GM23338 (cell line): ENCODE measurements around the gene SIM1. TPM values are rescaled to one million over a fixed set of nuclear protein-coding genes. Genes with fewer than 3 reads are reported as not detected.
A peak's percentile ranks its signal among the peaks of the same experiment; 100 is the strongest.

ENCODE experiments used
- ATAC-seq: fragments of 200-7000 bp; cut with Tn5 transposase; 3 replicates; pipeline ENCODE4 v1.9.1; 2020
- DNase-seq: peaks from one replicate; pipeline ENCODE4 v3.0.0-alpha.2; 2015; ENCODE audit warnings: low spot score
- H2AFZ ChIP-seq: fragments of 200-600 bp; sonication (generic); 2 replicates; pipeline ENCODE4 v1.8.0; 2016; ENCODE audit warnings: antibody characterized with exemption, mild to moderate bottlenecking, moderate library complexity
- H3F3A ChIP-seq: fragments of 200-600 bp; sonication (generic); replicated peaks from 2 replicates; pipeline ENCODE4 v1.8.0; 2017; ENCODE audit warnings: antibody characterized with exemption, mixed run types, low read depth
- H3K27ac ChIP-seq: fragments of 200-600 bp; sonication (generic); 2 replicates; pipeline ENCODE4 v1.6.1; 2016; ENCODE audit warnings: low read depth
- H3K27me3 ChIP-seq: fragments of 200-600 bp; sonication (generic); 2 replicates; pipeline ENCODE4 v1.8.0; 2016; ENCODE audit warnings: mild to moderate bottlenecking, mixed run types, moderate library complexity; ENCODE audit not compliant: insufficient read depth
- H3K36me3 ChIP-seq: fragments of 200-600 bp; sonication (generic); 2 replicates; pipeline ENCODE4 v1.8.0; 2016; ENCODE audit warnings: mild to moderate bottlenecking; ENCODE audit not compliant: insufficient read depth
- H3K4me1 ChIP-seq: fragments of 200-600 bp; sonication (generic); 2 replicates; pipeline ENCODE4 v1.8.0; 2016; ENCODE audit warnings: mild to moderate bottlenecking, moderate library complexity; ENCODE audit not compliant: insufficient read depth
- H3K4me2 ChIP-seq: fragments of 200-600 bp; sonication (generic); 2 replicates; pipeline ENCODE4 v1.7.1; 2017; ENCODE audit warnings: mixed run types
- H3K4me3 ChIP-seq: fragments of 200-600 bp; sonication (generic); 2 replicates; pipeline ENCODE4 v1.6.1; 2016; ENCODE audit warnings: mixed run types
- H3K79me2 ChIP-seq: fragments of 200-600 bp; sonication (generic); replicated peaks from 2 replicates; pipeline ENCODE4 v1.8.0; 2017; ENCODE audit warnings: mild to moderate bottlenecking; ENCODE audit not compliant: insufficient read depth
- H3K9me2 ChIP-seq: fragments of 200-600 bp; sonication (generic); 2 replicates; pipeline ENCODE4 v1.8.0; 2017; ENCODE audit not compliant: insufficient read depth
- H4K20me1 ChIP-seq: fragments of 200-600 bp; sonication (generic); replicated peaks from 2 replicates; pipeline ENCODE4 v1.8.0; 2017; ENCODE audit warnings: mild to moderate bottlenecking; ENCODE audit not compliant: insufficient read depth
- H3K27ac Mint-ChIP-seq: 2 replicates; pipeline ENCODE4 v1.8.0; 2020; ENCODE audit warnings: inconsistent platforms, mild to moderate bottlenecking, moderate library complexity, mixed read lengths
- H3K27me3 Mint-ChIP-seq: 3 replicates; pipeline ENCODE4 v1.8.0; 2022; ENCODE audit warnings: low read depth, mild to moderate bottlenecking, moderate library complexity, mixed read lengths, inconsistent platforms; ENCODE audit not compliant: insufficient read depth, poor library complexity
- H3K36me3 Mint-ChIP-seq: 3 replicates; pipeline ENCODE4 v1.8.0; 2021; ENCODE audit warnings: low read depth, mild to moderate bottlenecking, inconsistent platforms, moderate library complexity, mixed read lengths
- H3K4me1 Mint-ChIP-seq: 3 replicates; pipeline ENCODE4 v1.8.0; 2020; ENCODE audit warnings: mild to moderate bottlenecking, inconsistent platforms, mixed read lengths
- H3K4me3 Mint-ChIP-seq: 3 replicates; pipeline ENCODE4 v1.8.0; 2021; ENCODE audit warnings: moderate library complexity, mild to moderate bottlenecking, inconsistent platforms, mixed read lengths
- H3K9me3 Mint-ChIP-seq: 3 replicates; pipeline ENCODE4 v1.8.0; 2020; ENCODE audit warnings: moderate library complexity, mild to moderate bottlenecking, inconsistent platforms, mixed read lengths
- EZH2 ChIP-seq: fragments of 200-600 bp; sonication (generic); IDR thresholded peaks from one replicate; pipeline ENCODE4 v1.8.0; 2017; ENCODE audit warnings: antibody characterized with exemption, mild to moderate bottlenecking, low read depth; ENCODE audit not compliant: unreplicated experiment
- ZNF331 ChIP-seq: fragments of 250-450 bp; sonication (Bioruptor Pico); IDR thresholded peaks from 2 replicates; pipeline ENCODE4 v1.5.0; 2020; ENCODE audit warnings: low read depth, mild to moderate bottlenecking, moderate library complexity
- ZNF462 ChIP-seq: fragments of 250-450 bp; sonication (Bioruptor Pico); IDR thresholded peaks from 2 replicates; pipeline ENCODE4 v1.5.0; 2020; ENCODE audit warnings: mild to moderate bottlenecking, moderate library complexity
- polyA plus RNA-seq: library from polyadenylated mRNA; unstranded; fragments of >200 nt; fragmentation: Nextera tagmentation; extraction: Ambion mirVana; gene quantifications from 2 replicates; pipeline ENCODE4 v1.2.1, GENCODE V29; 2016
- total RNA-seq: library from RNA; depleted of rRNA; stranded (reverse); fragments of >200 nt; shearing (Covaris generic); gene quantifications from 2 replicates; pipeline ENCODE4 v1.2.3, GENCODE V29; 2014
- TF ChIP-seq, protein P1 (sequence below): IDR thresholded peaks from one replicate; pipeline ENCODE4 v1.6.1; 2018; ENCODE audit warnings: antibody characterized with exemption; ENCODE audit not compliant: unreplicated experiment
- TF ChIP-seq, protein P2 (sequence below): IDR thresholded peaks from 2 replicates; pipeline ENCODE4 v1.6.1; 2016; ENCODE audit warnings: antibody characterized with exemption
- TF ChIP-seq, protein P3 (sequence below), 2 experiments: fragments of 200-600 bp in 1 of 2; sonication (generic) in 1 of 2; conservative IDR thresholded peaks; 2 replicates each; pipeline versions ENCODE4 v1.5.1 to v1.6.1; 2016 to 2017; ENCODE audit warnings: antibody characterized with exemption in 2 of 2, low read depth in 2 of 2, mild to moderate bottlenecking in 2 of 2, moderate library complexity in 1 of 2

Gene SIM1
- total and polyA plus RNA-seq, 2 experiments from 2014 or later = 0.42 to 0.49 TPM

DNA sequence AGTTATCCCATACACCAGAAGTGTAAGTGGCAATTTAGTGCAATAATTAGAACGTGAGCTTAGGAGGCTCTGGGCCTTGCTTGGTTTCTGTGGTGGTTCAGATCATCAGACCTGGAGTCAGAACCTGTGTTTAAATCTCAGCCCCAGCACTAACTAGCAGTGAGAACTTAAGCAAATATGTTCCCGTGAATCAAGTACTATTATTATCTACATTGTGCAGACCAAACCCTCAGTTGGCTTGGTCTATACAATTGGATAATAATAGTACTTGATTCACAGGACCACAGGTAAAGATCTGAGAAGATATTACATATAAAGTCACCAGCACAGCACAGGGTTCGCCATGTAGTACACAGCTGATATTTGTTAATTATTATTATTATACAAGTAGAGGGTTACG lies 93.1 kb downstream of the SIM1 start (continued):
- TF ChIP-seq ZNF462 (CRISPR knock-in tag) (no peak), EZH2 (no peak)
- TF ChIP-seq, protein P1, sequence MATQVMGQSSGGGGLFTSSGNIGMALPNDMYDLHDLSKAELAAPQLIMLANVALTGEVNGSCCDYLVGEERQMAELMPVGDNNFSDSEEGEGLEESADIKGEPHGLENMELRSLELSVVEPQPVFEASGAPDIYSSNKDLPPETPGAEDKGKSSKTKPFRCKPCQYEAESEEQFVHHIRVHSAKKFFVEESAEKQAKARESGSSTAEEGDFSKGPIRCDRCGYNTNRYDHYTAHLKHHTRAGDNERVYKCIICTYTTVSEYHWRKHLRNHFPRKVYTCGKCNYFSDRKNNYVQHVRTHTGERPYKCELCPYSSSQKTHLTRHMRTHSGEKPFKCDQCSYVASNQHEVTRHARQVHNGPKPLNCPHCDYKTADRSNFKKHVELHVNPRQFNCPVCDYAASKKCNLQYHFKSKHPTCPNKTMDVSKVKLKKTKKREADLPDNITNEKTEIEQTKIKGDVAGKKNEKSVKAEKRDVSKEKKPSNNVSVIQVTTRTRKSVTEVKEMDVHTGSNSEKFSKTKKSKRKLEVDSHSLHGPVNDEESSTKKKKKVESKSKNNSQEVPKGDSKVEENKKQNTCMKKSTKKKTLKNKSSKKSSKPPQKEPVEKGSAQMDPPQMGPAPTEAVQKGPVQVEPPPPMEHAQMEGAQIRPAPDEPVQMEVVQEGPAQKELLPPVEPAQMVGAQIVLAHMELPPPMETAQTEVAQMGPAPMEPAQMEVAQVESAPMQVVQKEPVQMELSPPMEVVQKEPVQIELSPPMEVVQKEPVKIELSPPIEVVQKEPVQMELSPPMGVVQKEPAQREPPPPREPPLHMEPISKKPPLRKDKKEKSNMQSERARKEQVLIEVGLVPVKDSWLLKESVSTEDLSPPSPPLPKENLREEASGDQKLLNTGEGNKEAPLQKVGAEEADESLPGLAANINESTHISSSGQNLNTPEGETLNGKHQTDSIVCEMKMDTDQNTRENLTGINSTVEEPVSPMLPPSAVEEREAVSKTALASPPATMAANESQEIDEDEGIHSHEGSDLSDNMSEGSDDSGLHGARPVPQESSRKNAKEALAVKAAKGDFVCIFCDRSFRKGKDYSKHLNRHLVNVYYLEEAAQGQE = no peak

- Histone ChIP-seq H4K20me1 (no peaks in the 10 kb centered on the region), H3K27ac (no peak overlapping the region), H3K36me3 (no peaks in the 10 kb centered on the region), H3K4me2 (no peak overlapping the region), H3K4me3 (no peak overlapping the region), H3K79me2 (no peaks in the 10 kb centered on the region), H3K4me1 (0 out of 2 replicates have a peak, but pooled peaks cover 6% of the 10 kb centered on the region), H3K27me3 (no peaks in the 10 kb centered on the region), H2AFZ (no peak overlapping the region), H3F3A (no peaks in the 10 kb centered on the region), H3K9me2 (peaks cover 7% of the 10 kb centered on the region; the same call in 1 of the 2 replicates)
- H3K4me1 Mint-ChIP-seq = peaks cover 10% of the 10 kb centered on the region
- H3K4me3 Mint-ChIP-seq = no peak overlapping the region
- no peaks in the 10 kb centered on the region for H3K27me3 Mint-ChIP-seq
- ATAC-seq (no peak), DNase-seq (peak; percentile 18)
- no peak overlapping the region for H3K27ac Mint-ChIP-seq
- H3K9me3 Mint-ChIP-seq = no peaks in the 10 kb centered on the region
- H3K36me3 Mint-ChIP-seq = no peaks in the 10 kb centered on the region
- TF ChIP-seq, protein P2, sequence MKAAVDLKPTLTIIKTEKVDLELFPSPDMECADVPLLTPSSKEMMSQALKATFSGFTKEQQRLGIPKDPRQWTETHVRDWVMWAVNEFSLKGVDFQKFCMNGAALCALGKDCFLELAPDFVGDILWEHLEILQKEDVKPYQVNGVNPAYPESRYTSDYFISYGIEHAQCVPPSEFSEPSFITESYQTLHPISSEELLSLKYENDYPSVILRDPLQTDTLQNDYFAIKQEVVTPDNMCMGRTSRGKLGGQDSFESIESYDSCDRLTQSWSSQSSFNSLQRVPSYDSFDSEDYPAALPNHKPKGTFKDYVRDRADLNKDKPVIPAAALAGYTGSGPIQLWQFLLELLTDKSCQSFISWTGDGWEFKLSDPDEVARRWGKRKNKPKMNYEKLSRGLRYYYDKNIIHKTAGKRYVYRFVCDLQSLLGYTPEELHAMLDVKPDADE = no peak
- TF ChIP-seq ZNF331 (CRISPR knock-in tag) = no peak
- TF ChIP-seq, protein P3, sequence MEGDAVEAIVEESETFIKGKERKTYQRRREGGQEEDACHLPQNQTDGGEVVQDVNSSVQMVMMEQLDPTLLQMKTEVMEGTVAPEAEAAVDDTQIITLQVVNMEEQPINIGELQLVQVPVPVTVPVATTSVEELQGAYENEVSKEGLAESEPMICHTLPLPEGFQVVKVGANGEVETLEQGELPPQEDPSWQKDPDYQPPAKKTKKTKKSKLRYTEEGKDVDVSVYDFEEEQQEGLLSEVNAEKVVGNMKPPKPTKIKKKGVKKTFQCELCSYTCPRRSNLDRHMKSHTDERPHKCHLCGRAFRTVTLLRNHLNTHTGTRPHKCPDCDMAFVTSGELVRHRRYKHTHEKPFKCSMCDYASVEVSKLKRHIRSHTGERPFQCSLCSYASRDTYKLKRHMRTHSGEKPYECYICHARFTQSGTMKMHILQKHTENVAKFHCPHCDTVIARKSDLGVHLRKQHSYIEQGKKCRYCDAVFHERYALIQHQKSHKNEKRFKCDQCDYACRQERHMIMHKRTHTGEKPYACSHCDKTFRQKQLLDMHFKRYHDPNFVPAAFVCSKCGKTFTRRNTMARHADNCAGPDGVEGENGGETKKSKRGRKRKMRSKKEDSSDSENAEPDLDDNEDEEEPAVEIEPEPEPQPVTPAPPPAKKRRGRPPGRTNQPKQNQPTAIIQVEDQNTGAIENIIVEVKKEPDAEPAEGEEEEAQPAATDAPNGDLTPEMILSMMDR (conservative IDR thresholded peaks at IDR 0.05; ENCODE audit: low read depth in 2 of 2) = peak; percentile 28 to 51; a peak in 3 of 4 replicates
Observed at GRCh38 chr6:100370265-100370664, 94.5 kb downstream of the SIM1 start.
